ENCODE measurements around the gene OR7G2.

OR7G2 gene

GRCh38 chr19:9132422-9132821 is 25.1 kb upstream of the OR7G2 start:
- H3K4me3 ChIP-seq (ENCODE audit: low read depth, low read length), result no peak overlapping the region
- in situ Hi-C loops (cut with HindIII; ENCODE audit: low pct_ligation_motif_present, low sequenced_read_pairs), result no loop called here
- TF ChIP-seq CTCF (IDR thresholded peaks at IDR 0.05; ENCODE audit: low read depth, low read length, missing control alignments), result no peak
- H3K27me3 ChIP-seq (replicated peaks), result no peaks in the 10 kb centered on the region
- H3K27ac ChIP-seq, result no peak overlapping the region
- no peaks in the 10 kb centered on the region for H3K36me3 ChIP-seq (replicated peaks)
- DNase-seq, result no peak

- in situ Hi-C loops (cut with HindIII; ENCODE audit: low pct_ligation_motif_present, low sequenced_read_pairs), result no loop called here
- no peak for TF ChIP-seq CTCF (IDR thresholded peaks at IDR 0.05; ENCODE audit: low read depth, low read length, missing control alignments)
- no peak overlapping the region for H3K4me3 ChIP-seq (ENCODE audit: low read depth, low read length)
- no peak overlapping the region for H3K27ac ChIP-seq
- H3K36me3 ChIP-seq (replicated peaks), result no peaks in the 10 kb centered on the region
- no peaks in the 10 kb centered on the region for H3K27me3 ChIP-seq (replicated peaks)
- no peak for DNase-seq
Measured at GRCh38 chr19:9130965-9131364, 23.7 kb upstream of the OR7G2 start.

- H3K36me3 ChIP-seq (replicated peaks), result no peaks in the 10 kb centered on the region
- in situ Hi-C loops (cut with HindIII; ENCODE audit: low pct_ligation_motif_present, low sequenced_read_pairs), result no loop called here
- no peak overlapping the region for H3K27ac ChIP-seq
- no peak overlapping the region for H3K4me3 ChIP-seq (ENCODE audit: low read depth, low read length)
- H3K27me3 ChIP-seq (replicated peaks), result no peaks in the 10 kb centered on the region
- DNase-seq, result peak; percentile 48
- TF ChIP-seq CTCF (IDR thresholded peaks at IDR 0.05; ENCODE audit: low read depth, low read length, missing control alignments), result no peak
Measured at GRCh38 chr19:9128171-9128570, 20.9 kb upstream of the OR7G2 start.

- TF ChIP-seq CTCF (IDR thresholded peaks at IDR 0.05; ENCODE audit: low read depth, low read length, missing control alignments), result no peak
- H3K27me3 ChIP-seq (replicated peaks), result no peaks in the 10 kb centered on the region
- no peaks in the 10 kb centered on the region for H3K36me3 ChIP-seq (replicated peaks)
- no peak within 1 kb of the TSS for H3K4me3 ChIP-seq (ENCODE audit: low read depth, low read length)
- H3K27ac ChIP-seq, result no peak within 1 kb of the TSS
- in situ Hi-C loops (cut with HindIII; ENCODE audit: low pct_ligation_motif_present, low sequenced_read_pairs), result no loop called here
- no peak for DNase-seq
Measured at GRCh38 chr19:9126900-9127405, 19.7 kb upstream of the OR7G2 start, which contains the start of gene OR7G3. TSS of gene OR7G3 (minus strand) at chr19:9126950. CDS start at chr19:9126950, 0 bp downstream.

- in situ Hi-C loops (cut with HindIII; ENCODE audit: low pct_ligation_motif_present, low sequenced_read_pairs), result no loop called here
- Histone ChIP-seq H3K27ac (no peak overlapping the region), H3K4me3 (ENCODE audit: low read depth, low read length) (no peak overlapping the region), H3K36me3 (replicated peaks) (no peaks in the 10 kb centered on the region), H3K27me3 (replicated peaks) (no peaks in the 10 kb centered on the region)
- DNase-seq, result no peak
- no peak for TF ChIP-seq CTCF (IDR thresholded peaks at IDR 0.05; ENCODE audit: low read depth, low read length, missing control alignments)
Measured at GRCh38 chr19:9116547-9116946, 9.3 kb upstream of the OR7G2 start.

- in situ Hi-C loops (cut with HindIII; ENCODE audit: low pct_ligation_motif_present, low sequenced_read_pairs), result no loop called here
- Histone ChIP-seq H3K36me3 (replicated peaks) (no peaks in the 10 kb centered on the region), H3K4me3 (ENCODE audit: low read depth, low read length) (no peak within 1 kb of the TSS), H3K27me3 (replicated peaks) (no peaks in the 10 kb centered on the region), H3K27ac (no peak within 1 kb of the TSS)
- TF ChIP-seq CTCF (IDR thresholded peaks at IDR 0.05; ENCODE audit: low read depth, low read length, missing control alignments), result no peak
- DNase-seq, result no peak
Measured at GRCh38 chr19:9115307-9115813, 8.1 kb upstream of the OR7G2 start, which contains the start of gene OR7G1. TSS of gene OR7G1 (minus strand) at chr19:9115763. CDS start at chr19:9115763, 0 bp downstream.
